ENCODE data around the gene CNNM1. TPM values are rescaled to one million over a fixed set of nuclear protein-coding genes. Genes with fewer than 3 reads are reported as not detected.

Gene CNNM1
- total RNA-seq, 1 donor from 2014 or later, result 0.16 TPM

DNA sequence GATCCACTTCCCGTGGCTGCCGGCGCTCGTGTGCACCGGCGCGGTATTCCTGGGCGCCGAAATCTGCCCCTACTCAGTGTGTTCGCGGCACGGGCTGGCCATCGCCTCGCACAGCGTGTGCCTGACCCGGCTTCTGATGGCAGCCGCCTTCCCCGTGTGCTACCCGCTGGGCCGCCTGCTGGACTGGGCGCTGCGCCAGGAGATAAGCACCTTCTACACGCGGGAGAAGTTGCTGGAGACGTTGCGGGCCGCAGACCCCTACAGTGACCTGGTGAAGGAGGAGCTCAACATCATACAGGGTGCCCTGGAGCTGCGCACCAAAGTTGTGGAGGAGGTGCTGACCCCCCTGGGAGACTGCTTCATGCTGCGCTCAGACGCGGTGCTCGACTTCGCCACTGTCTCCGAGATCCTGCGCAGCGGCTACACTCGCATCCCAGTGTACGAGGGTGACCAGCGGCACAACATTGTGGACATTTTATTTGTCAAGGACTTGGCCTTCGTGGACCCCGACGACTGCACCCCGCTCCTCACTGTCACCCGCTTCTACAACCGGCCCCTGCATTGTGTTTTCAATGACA is 1.3 kb downstream of the CNNM1 start:
- DNase-seq (ENCODE audit: missing footprints), result no peak

DNA sequence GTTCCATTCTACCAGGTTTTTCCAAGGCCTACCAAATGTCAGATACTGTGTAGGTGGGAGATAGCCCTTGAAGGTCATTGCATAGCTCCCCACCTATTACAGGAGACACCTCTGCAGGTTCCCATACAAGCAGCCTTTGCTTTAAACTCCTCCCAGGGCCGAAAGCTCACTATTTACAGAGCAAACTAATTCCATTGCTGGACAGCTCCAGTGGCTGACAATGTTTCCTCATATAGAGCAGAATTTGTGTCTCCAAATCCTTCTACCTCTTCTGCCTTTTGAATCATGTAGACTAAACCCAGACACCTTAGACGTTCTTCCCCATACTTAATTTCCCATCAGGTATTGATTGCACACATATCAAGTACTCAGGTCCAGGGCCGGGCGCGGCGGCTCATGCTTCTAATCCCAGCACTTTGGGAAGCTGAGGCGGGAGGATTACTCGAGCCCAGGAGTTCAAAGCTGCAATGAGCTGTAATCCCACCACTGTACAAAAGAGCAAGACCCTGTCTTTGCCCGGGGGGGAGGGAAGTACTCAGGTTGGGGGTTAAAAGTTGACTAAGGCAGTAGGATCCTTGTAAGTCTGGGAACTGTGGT is 2.1 kb downstream of the CNNM1 start:
- intact Hi-C loops (cut with DNase I), result no loop called here
- ATAC-seq (no peak), DNase-seq (ENCODE audit: missing footprints) (no peak)

More for the DNA sequence above, 1.3 kb downstream of the CNNM1 start:
- ATAC-seq, result peak; percentile 26
- intact Hi-C loops (cut with DNase I), result no loop called here

DNA sequence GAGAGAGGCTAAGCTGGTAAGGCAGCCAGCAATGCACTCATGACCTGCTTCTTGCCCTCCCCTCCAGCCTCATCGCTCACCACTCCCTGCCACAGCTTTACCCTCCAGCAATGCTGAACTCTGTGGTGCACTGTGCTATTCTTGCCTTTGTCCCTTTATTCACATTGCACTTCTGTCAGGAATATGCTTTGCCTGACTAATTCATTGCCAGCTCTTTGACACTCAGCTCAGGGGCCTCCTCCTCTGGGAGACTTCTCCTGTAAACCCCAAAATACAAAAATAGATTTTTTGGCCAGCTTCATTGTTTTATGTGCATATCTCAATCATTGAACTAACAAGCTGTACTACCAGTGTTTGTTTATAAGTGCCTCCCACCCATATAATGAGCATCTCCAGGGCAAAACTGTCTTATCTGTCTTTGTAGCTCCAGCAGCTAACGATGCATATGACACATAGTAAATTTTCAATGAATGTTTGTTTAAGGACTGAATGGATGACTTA is 8.2 kb downstream of the CNNM1 start:
- DNase-seq (ENCODE audit: missing footprints), result no peak
- ATAC-seq, result peak; percentile 80
- intact Hi-C loops (cut with DNase I), result no loop called here

DNA sequence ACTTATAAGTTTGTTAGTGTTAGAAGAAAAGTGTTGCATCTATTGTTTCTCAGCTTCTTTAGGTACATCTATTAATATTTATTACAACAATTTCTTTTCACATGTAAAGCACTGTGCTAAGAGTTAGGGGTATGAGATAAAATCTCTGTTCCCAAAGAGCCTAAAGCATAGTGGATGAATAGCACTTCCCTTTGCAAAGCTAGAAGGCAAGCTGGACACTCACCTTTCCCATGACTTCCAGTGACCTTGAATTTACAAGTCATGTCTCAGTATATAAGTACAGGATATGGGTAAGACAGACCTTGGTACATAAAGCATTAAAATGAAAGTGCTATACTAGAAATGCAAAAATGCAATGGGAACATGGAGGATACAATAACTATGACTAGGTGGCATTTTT is 8.7 kb downstream of the CNNM1 start:
- intact Hi-C loops (cut with DNase I), result no loop called here
- no peak for DNase-seq (ENCODE audit: missing footprints)
- ATAC-seq, result no peak

DNA sequence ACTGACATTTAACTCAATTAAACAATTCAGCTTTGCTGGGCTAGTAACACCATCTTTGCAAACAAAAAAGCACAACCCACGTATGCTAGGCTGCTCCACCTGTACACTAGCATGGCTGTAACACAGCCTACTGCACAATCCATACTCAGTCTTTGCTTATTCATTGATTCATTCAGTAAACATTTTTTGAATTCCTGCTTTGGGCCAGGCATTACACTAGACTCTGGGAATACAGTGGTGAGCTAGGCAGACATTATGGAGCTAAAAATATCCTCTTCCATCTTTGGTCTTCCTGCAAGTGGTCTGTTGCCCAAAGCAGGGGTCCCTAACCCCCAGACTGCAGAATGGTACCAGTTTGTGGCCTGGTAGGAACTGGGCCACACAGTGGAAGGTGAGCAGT is 9.9 kb downstream of the CNNM1 start:
- no peak for ATAC-seq
- intact Hi-C loops (cut with DNase I), result no loop called here
- DNase-seq (ENCODE audit: missing footprints), result no peak

DNA sequence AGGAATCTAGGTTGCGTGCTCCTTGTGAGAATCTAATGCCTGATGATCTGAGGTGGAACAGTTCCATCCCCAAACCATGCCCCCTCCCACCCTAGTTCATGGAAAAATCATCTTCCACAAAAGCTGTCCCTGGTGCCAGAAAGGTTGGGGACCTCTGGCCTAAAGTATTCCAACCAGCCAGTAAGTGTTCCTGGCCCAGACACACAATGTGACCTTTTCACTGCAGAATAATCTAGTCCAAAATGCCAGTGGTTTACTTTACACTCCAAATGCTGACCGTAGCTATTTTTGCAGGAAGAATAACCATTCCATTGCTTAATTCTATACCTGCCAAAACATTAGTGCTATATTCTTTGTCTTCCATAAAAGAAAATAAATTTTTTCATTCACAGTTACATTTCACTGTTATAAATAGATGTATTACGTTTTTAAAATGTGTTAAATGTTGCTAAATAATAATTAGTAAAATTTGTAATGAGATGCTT is 10.4 kb downstream of the CNNM1 start:
- DNase-seq (ENCODE audit: missing footprints) (no peak), ATAC-seq (no peak)
- intact Hi-C loops (cut with DNase I), result no loop called here

DNA sequence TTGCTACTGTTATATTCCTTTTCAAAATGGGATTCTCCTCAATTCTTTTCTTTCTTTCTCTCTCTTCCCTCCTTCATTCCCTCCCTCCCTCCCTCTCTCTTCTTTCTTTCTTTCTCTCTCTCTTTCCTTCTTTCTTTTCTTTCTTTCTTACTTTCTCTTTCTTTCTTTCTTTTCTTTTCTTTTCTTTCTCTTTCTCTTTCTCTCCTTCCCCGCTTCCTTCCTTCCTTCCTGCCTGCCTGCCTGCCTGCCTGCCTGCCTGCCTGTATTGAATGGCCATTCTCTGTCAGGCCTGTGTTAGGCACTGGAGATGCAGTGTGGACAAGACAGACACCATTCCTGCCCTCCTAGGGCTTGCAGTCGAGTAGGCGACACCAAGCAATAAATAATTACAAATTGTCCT is 11.5 kb downstream of the CNNM1 start:
- DNase-seq (ENCODE audit: missing footprints), result no peak
- ATAC-seq, result no peak
- intact Hi-C loops (cut with DNase I), result no loop called here

DNA sequence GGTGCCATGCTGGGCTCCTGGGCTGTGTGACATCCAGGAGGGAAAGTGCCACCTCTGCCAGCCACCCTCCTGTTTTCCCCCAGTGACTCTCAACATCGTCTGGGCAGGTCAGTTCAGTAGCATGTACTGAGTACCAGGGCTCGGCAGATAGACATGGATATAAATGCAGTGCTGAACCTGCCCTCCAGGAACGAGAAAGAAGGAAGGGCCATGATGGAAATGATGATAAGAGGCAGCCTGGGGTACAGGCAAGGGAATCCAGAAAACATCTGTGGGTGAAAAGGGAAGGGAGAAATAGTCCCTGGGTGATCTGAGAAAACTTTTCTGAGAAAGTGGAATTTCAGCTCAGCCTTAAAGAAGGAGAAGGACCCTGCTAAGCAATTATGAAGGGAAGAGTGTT is 12.1 kb downstream of the CNNM1 start:
- ATAC-seq (no peak), DNase-seq (ENCODE audit: missing footprints) (no peak)
- intact Hi-C loops (cut with DNase I), result no loop called here

DNA sequence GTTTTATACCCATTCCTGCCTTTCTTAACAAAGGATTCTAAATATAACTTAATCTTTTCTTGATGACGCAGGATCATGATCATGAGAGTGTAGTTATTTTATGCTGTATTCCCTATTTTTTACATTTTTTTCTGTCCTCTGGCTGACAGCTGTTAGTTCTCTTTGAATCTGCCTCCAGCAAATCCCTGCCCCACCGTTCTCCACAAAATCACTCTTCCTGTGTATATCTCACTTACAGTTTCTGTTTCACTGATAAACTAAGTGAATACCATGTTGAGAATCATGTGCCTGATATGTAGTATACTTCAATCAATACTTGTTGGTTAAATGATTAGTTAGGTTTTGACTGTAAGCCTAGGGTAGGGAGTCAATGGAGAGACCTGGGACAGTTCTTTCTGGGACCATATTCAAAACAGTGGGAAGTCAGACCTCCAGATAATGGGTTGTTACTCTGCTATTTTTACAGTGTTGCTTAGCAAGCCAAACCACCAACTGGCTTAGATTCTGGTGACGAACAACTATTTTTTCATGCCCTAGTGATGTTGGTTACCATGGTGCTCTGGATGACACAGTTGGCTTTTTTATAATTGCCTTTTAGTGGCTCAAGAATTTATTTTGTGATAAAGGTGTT is 12.8 kb downstream of the CNNM1 start:
- intact Hi-C loops (cut with DNase I), result no loop called here
- ATAC-seq (no peak), DNase-seq (ENCODE audit: missing footprints) (no peak)

DNA sequence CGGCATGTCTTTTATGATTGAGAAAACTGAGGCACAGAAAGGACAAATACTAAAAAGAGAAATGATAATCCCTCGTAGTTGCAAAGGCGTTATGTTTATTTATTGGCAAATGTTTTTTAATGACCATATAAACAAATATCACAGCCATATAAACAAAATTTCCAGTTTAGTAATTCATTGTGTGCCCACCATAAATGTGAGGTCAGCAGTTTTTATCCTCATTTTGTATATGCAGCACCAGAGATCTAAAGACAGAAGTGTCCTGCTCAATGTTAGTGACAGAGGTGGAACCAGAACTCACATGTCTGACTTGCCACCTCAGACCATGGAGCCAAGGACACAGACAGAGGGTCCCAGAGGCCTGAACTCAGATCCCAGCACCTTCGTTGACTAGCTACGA is 14.1 kb downstream of the CNNM1 start:
- intact Hi-C loops (cut with DNase I), result no loop called here
- DNase-seq (ENCODE audit: missing footprints), result no peak
- no peak for ATAC-seq

DNA sequence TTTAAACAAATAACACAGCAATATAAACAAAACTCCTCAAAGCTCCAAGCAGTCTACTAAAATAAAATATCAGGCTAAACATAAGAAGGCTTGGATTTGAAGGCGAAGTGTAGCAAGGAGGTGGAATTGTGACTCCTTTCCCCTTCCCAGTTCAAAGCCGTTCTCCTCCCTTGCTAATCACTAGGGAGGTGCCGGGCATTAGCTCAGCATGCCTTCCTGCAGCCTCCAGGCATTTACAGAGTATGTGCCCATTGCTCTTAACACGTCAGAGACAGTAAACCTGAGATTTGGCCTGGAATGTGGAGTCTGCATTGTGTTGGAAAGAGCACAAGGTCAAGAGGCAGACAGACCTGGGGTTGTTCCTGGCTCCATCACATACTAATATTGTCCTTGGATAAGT is 15.6 kb downstream of the CNNM1 start:
- no peak for ATAC-seq
- no peak for DNase-seq (ENCODE audit: missing footprints)
- intact Hi-C loops (cut with DNase I), result no loop called here

DNA sequence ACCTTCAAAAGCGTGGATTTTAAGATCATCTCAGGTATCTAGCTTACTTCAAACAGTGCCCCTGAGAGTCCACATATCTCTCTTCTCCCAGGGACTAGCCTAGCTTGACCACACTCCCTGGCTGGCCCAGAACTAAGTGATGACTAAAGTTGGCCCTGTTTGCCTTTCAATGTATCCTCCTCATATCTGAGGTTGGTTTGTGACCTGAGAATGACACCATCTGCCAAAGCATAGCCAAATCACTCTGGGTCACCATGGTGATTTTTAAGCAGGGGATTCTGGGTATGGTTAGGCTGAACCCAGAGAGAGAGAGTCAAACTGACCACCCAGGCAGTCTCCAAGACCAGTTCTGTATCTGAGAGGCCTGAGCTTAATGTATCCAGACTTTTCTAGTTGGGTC is 16.2 kb downstream of the CNNM1 start:
- no peak for DNase-seq (ENCODE audit: missing footprints)
- ATAC-seq, result no peak
- intact Hi-C loops (cut with DNase I), result no loop called here

DNA sequence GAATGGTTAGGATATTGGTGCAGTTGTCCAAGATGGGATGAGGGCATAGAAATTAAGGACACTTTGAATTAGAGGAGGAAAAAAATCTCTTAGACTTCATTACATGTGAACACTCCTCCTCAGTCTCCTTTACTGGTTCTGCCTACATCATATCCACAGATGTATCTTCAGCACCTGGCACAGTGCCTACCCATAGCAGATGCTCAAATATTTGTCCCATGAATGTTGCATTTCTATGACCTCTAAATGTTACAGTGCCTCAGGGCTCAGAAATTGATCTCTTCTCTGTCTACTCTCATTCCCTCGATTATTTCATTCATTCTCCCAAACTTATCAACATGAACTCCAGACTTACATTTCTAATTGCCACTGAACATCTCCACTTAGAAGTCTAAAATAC is 17.1 kb downstream of the CNNM1 start:
- ATAC-seq (no peak), DNase-seq (ENCODE audit: missing footprints) (no peak)
- intact Hi-C loops (cut with DNase I), result no loop called here

DNA sequence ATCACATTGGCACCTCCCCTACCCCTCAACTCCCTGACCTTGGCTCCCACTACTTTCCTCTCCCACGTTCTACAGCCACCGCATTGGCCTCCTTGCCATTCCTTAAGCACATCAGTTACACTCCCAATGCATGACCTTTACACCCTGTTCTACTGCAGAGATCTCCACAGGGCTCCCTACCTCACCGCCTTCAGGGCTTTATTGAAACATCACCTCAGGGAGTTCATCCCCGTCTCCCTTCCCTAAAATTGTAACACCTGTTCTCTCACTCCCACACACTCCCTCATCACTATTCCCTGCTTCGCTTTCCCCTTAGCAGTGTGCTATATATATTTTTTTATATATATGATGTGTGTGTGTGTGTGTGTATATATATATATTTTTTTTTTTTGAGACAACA is 18.5 kb downstream of the CNNM1 start:
- ATAC-seq, result no peak
- intact Hi-C loops (cut with DNase I), result no loop called here
- DNase-seq (ENCODE audit: missing footprints), result no peak

DNA sequence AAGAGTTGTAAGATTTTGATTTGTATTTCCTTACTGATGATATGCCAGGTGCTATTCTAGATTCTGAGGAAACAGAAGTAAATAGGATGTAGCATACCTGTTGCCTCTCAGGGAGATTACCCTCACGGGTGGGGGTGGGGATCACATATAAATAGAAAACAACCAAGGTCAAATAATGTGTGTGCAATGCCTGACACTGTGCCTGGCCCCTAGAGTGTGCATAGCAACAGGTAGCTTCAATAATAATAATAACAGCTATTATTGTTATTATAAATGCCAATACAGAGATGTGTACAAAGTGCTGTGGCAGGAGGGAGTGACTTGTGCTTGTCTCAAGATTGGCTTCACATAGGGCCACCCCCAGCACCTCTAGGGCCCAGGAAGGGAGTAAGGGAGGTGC is 24.0 kb downstream of the CNNM1 start:
- DNase-seq (ENCODE audit: missing footprints) (no peak), ATAC-seq (no peak)
- intact Hi-C loops (cut with DNase I), result no loop called here

DNA sequence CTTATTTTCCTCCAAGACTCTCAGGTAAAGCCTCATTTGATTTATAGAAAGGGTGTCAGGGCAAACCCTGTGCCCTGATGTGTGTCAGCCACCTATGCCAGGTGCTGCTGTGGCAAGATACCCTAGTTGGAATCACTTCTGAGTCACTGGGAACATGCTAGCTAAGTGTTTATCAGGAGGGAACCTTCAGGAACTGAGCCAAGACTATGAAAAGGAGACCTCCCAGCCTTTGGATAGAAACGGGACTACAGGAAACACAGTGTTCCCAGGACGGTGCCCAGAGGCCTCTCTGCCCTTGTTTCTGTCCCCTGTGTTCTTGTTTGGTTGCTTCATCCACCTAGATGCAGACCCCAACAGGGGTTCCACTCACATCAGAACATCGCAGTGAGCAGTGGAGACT is 28.5 kb downstream of the CNNM1 start:
- ATAC-seq (no peak), DNase-seq (ENCODE audit: missing footprints) (no peak)
- intact Hi-C loops (cut with DNase I), result no loop called here

DNA sequence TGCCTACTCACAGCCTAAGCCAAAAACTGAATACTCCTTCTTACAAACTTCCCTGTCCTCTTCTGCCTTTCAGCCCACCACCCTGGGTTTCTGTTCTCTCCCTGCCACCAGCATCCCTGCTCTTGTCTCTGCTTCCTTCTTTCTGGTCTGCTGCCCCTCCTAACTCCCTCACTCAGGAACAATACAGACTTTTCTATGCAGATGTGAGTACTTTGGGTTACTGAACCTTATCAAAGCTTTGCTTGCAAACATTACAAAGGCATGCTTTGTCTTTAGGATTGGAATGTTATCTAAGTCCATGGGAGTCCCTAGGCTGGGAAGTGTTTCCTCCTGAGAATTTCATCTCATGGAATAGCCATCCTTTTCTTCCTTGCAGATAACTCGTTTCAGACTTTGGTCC is 28.9 kb downstream of the CNNM1 start:
- DNase-seq (ENCODE audit: missing footprints) (no peak), ATAC-seq (no peak)
- intact Hi-C loops (cut with DNase I), result no loop called here

DNA sequence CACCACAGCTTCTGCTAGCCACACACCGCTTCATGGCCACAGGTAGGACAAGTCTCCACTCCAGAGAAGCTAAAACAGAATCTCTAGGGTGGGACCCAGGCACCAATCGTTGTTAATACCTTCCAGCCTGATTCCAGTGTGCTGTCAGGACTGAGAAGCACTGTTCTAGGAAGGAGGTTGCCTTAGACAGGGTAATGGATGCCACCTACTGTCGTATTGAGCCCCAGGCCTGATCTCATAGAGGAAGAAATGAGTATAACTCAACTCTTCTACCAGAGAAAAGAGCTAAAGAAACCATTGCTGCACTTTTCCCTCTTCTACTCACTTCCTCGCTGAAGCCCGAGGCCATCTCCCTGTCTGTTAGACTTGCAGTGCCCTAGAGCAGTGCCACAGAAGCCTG is 31.8 kb downstream of the CNNM1 start:
- DNase-seq (ENCODE audit: missing footprints) (no peak), ATAC-seq (no peak)
- intact Hi-C loops (cut with DNase I), result no loop called here

DNA sequence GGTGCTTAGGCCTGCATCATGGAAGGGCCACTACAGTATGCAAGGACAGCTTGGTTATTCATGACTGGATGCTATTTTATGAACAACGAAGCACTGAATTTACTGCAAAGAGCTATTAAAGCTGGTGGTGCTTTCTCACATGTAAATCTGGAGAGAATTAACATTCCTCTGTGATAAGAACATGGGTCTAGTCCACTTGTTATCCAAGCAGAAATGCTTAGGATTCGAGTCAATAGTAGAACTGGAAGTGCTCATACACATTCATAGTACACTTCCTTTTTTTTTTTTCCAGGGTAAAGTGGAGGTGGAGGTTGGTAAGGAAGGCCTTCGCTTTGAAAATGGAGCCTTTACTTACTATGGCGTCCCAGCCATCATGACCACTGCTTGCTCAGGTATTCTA is 35.0 kb downstream of the CNNM1 start:
- intact Hi-C loops (cut with DNase I), result no loop called here
- no peak for ATAC-seq
- no peak for DNase-seq (ENCODE audit: missing footprints)

DNA sequence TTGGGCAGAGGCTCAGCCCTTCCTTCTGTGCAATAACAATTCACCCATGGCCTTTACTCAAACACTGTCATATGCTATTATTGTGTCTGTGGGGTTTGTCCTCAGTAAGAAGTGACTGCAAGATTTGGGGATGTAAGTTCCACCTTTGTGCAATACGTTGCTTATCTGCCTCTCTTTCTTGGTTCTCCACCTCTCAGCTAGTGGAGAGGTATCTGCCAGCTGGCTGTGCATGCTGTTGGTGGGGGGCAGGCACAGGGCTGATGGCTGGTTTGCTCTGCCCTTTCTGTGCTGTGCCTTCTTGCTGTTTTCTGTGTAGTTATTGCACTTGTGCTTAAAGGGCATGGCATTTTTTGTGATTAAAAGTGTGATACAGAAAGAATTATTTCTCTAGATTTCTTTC is 36.2 kb downstream of the CNNM1 start:
- intact Hi-C loops (cut with DNase I), result no loop called here
- DNase-seq (ENCODE audit: missing footprints) (no peak), ATAC-seq (no peak)

DNA sequence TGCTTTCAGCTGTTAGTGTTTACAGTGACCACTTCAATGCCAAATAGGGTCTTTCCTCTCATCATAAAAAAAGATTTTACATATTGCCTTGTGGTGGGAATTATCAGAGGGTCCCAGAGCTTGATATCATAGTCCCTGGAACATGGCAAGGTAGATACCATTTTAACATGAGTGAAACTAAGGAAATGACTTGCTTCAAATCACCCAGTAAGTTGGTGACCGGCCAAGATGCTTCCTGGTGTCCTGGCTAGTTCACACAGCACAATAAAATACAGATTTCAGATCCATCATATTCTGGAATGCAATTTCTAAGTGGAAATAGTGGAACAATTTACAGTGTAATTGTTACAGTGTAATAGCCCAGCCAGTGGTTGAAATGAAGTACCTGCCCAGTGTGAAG is 36.6 kb downstream of the CNNM1 start:
- ATAC-seq (no peak), DNase-seq (ENCODE audit: missing footprints) (no peak)
- intact Hi-C loops (cut with DNase I), result no loop called here
